Measurements from ENCODE around the gene RGS17.
"Not testable (repeated sequence)": the region's sequence is repeated elsewhere in the genome, so short reads cannot be mapped to it uniquely, and the experiment has no call there.

The RGS17 gene

GRCh38 chr6:153131037-153131981 lies at the start of gene RGS17:
RGS17 (minus strand) TSS chr6:153131282; CDS start chr6:153044018, 87,264 bp downstream.
- DNase-seq: peak; percentile 89

- no peak for DNase-seq
Observed at GRCh38 chr6:153172815-153173214, 41.7 kb upstream of the RGS17 start.

DNA sequence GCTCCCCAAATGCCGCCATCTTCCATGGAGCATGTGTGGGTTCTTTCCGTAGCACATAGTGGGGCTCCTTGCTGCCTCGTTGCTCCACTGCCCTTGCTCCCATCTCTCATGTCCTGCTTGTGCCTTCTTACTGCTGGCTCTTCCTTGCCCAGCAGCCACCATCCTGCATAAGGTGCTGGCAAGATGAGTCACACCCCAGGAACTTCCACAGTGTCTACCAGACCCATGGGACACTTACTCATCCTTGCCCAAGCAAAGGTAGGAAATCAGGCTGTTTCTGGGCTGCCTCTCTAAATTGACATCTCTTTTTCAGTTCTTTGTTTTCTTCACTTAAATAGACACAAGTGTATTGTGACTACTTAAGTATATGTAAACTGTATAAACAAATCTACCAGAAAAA lies 39.4 kb upstream of the RGS17 start:
- DNase-seq: no peak

- no peak for DNase-seq
Observed at GRCh38 chr6:153167907-153168306, 36.8 kb upstream of the RGS17 start.

GRCh38 chr6:153167061-153167891 lies 36.2 kb upstream of the RGS17 start:
- no peak for DNase-seq

DNA sequence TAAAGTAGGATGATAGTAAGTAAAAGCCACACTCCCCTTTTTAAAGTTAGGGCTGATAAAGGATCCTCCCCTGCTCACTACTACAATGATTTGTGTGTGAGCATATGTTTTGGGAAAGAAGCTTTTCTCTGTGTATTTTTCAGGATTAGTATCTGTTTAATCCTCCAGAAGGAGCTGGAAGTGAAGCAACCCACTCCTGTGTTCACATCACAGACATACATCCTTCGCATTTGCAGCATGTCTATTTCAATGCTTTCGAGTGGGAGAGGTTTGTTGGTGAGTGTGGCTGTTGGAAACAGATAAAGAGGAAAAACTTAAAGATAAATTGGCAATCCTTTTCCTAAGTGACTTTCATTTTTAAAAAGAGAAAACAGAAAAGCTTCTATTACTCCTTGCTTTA lies 31.6 kb upstream of the RGS17 start:
- no peak for DNase-seq

DNA sequence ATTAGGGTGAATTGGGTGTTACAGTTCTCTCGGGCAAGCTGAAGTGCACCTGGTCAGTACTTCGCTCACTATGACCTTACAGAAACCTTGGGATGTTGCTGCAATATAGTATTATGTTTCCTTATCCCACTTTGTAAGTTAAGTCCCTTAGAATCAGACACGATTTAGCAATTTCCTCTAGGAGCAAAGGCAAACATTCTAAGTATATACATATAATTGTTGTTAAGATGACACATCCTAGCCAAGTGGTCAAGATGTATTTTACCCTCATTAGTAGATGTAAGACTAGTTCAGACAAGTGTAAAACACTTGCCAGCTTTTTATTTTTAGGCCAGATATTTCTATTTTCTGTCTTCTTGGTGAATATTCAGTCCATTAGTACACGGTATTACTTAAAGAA lies 31.1 kb upstream of the RGS17 start:
- DNase-seq: no peak

GRCh38 chr6:153160221-153160620 lies 29.1 kb upstream of the RGS17 start:
- DNase-seq: no peak

DNA sequence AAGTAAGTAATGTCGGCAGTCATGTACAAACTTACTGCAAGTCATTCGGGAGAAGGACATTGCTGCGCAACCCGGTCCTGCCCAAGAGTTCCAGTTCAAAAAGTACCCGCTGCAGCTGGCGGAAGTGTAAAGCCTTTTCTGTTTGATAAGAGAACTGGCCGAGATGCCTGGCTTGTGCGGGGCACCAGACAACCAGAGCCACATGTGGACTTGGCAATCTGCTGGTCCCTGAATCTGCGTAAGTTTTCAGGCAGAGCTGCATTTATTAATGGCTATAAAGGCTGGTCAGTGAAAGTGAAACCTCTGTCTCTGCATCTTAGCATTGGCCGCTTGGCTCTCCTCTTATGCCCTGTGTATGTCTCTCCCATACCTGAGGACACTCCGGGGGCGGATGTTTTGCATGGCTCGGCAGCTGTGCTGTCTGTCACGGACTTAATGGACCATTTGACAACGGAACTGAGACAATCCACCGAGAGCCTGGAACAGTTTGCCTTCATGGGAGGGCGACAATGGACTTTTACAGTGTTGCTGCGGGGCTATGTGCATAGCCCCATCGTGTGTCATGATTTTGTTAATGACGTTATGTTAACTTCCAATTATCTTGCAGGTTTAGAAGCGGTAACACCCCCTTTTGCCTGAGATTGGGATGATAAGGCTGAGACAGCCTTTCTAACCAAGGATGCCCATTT lies 19.8 kb upstream of the RGS17 start:
- DNase-seq: no peak

DNA sequence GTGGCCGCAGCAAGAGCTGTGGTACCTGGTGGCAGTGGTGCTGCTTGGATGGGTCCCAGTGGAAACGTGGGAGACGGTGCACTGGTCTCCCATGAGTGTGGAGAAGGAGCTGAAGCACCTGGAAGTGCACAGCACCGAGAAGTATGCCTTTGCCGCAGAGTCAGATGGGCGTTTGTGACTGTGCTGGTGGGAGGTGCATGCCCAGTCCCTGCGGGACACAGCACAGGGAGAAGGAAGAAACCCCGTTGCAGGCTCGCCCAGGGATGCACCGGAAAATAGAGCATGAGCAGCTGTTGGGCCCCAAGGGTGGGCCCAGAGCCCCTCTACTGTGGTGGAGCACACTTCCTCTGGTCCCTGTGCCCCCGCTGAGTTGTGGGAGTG lies 19.3 kb upstream of the RGS17 start:
- DNase-seq: no peak

GRCh38 chr6:153149891-153150290 lies 18.8 kb upstream of the RGS17 start:
- DNase-seq: no peak

GRCh38 chr6:153146413-153146812 lies 15.3 kb upstream of the RGS17 start:
- DNase-seq: no peak

GRCh38 chr6:153145591-153145990 lies 14.5 kb upstream of the RGS17 start:
- DNase-seq: no peak

- DNase-seq: no peak
Observed at GRCh38 chr6:153143200-153143599, 12.1 kb upstream of the RGS17 start.

DNA sequence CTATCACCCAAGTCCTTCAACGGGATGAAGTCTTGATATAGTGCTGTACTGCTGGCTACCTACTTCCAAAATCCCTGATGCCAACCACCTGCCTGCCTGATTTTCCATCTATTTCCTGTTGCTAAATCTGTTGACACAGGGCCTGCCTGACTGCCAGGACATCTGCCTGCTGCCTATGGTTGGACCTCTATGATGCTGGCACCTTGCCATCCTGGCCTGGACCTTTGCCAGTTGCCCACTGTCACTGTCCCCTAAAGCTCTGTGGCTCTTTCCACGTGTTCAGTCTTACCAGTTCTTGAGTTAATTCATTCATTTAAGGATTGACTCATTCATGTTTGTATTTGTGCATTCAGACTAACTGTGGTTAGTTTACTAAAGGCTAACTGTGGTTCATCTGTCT lies 9.2 kb upstream of the RGS17 start:
- DNase-seq: no peak

DNA sequence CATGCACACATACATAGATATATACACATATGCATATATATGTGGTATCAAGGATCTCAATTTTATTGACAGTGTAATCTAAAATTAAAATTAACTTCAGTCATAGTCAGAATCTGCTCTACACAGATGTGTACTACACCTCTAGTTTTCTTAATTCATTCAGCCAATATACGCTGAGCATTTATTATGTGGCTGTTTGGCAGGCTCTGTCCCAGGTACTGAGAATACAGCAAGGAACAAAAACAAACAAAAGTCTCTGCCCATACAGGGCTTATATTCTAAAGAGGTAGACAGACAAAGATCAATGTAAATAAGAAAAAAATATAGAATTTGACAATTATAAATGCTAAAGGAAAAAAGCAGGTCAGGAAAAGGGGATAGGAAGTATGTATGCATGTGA lies 7.8 kb upstream of the RGS17 start:
- DNase-seq: no peak

DNA sequence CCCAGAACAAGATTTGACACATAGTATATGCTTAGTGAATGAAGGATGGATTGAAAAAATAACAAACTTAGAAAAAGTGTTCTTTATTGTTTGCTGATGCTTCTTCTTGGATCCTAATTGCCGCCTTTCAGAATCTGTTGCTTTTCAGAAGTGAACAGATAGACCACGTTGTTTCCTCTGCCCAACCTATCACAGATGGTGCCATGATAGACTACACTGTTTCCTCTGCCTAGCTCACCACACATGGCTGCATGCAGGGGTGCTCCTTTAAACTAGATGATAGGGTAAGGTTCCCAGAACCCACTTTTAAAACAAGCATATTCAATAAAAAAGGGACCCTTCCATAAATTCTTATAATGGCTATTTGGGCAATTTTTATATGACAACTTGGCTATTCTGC lies 4.6 kb upstream of the RGS17 start:
- DNase-seq: no peak

DNA sequence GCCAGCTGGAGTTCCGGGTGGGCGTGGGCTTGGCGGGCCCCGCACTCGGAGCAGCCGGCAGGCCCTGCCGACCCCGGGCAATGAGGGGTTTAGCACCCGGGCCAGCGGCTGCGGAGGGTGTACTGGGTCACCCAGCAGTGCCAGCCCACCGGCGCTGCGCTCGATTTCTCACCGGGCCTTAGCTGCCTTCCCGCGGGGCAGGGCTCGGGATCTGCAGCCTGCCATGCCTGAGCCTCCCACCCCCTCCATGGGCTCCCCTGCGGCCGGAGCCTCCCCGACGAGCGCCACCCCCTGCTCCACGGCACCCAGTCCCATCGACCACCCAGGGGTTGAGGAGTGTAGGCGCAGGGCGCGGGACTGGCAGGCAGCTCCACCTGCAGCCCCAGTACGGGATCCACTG lies 2.6 kb upstream of the RGS17 start:
- not testable (repeated sequence) for DNase-seq

DNA sequence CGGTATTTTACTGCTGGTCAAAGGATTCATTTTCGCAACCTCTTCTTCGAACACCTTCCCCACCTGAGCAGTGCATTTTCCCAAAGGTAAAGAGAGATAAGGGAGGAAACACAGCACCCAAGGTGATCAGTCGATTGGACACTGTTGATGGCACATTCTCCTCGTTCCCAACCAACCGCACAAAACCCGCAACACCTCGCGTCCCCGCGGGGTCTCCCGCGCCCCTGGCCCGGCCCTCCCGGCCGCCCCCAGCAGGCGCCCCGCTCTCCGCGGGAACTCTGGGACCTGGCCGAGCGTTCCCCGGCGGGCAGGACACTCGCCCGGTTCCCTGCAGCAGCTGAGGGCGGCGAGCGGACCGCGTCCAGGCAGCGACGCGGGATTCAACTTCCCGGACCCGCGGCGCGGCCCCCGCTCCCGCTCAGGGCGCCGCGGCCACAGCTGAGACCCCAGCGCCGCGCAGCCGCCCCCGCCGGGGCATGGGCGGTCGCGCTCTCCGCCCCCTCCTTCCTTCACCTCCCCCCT lies 506 bp downstream of the RGS17 start:
- DNase-seq: peak; percentile 76

DNA sequence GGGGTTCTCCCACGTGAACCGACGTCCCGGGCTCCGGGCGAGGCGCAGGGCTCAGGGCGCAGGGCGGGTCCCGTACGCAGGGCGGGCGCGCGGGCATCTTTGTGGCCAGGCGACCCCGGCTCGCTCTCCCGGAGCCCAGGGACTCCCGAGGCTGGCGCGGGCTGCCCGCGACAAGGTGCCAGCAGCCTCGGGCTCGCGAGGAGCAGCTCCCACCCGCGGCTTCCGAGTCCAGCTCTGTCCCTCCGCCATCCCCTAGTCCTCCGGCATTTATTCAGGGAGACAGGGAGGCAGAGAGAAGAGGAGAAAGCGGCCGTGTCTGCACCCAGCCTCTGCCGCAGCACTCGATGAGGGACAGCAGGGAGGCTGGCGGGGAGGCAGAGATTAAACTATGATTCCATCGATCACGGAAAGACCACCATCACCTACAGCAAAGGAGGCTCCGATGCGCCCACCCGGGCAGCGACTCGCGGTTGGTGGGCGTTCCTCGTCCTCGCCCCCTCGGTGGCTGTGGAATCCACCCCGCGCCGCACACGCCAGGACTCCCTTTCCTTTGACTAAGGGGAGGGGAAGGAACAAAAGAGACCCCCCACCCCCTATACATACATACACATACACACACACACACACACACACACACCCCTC lies 1.1 kb downstream of the RGS17 start:
- DNase-seq: peak; percentile 84

- no peak for DNase-seq
Observed at GRCh38 chr6:153126218-153126617, 4.9 kb downstream of the RGS17 start.

DNA sequence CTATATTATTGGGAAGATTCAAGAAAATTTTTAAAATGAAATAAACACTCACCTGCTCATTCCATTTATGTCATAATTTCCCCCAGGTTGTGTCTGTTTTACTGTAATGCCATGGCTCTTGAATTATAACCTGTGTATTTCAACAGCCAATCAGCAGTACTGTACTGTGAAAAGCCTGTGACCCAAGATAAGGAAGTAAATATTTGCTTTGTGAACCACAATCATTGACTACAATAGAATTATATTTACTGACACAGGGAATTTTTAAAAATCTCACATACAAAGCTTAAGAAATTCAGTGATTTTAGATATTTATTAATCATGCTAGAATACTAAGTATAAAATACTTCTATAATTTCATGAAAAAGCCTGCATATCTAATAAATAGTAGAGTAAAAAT lies 6.0 kb downstream of the RGS17 start:
- no peak for DNase-seq

DNA sequence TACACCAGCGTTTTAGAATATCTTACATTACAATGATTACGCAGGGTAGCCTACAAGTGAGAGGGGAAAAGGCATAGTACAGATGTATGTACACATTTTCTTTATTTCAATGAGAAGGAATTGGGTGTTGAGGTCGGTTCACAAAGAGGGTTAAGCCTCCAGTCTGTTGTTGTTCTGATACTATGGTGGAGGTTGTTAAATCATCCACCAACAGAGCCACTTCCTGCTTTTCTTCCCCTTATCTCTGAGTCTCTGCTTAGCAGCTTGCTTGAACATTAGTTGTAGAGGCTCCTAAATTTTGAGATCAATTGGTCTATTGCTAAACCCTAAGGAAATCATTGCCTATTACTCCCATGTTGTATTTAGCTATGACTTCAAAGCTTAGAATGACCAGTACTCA lies 7.3 kb downstream of the RGS17 start:
- DNase-seq: no peak
